ENCODE data around the gene LRMDA.

LRMDA gene

GRCh38 chr10:76202777-76203176, 771.4 kb downstream of the LRMDA start:
- ChIA-PET POLR2A (no interaction called here), CTCF (interaction anchor here (1.1 kb wide), 2 partner anchors 9 to 12 kb away, joined by 3 read pairs; no protein-coding TSS in a partner anchor)
- TF ChIP-seq, protein P1, sequence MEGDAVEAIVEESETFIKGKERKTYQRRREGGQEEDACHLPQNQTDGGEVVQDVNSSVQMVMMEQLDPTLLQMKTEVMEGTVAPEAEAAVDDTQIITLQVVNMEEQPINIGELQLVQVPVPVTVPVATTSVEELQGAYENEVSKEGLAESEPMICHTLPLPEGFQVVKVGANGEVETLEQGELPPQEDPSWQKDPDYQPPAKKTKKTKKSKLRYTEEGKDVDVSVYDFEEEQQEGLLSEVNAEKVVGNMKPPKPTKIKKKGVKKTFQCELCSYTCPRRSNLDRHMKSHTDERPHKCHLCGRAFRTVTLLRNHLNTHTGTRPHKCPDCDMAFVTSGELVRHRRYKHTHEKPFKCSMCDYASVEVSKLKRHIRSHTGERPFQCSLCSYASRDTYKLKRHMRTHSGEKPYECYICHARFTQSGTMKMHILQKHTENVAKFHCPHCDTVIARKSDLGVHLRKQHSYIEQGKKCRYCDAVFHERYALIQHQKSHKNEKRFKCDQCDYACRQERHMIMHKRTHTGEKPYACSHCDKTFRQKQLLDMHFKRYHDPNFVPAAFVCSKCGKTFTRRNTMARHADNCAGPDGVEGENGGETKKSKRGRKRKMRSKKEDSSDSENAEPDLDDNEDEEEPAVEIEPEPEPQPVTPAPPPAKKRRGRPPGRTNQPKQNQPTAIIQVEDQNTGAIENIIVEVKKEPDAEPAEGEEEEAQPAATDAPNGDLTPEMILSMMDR (IDR thresholded peaks at IDR 0.05; ENCODE audit: control extremely low read depth, extremely low read depth, low read depth, missing control alignments): no peak
- no peak for DNase-seq (ENCODE audit: extremely low spot score)

DNA sequence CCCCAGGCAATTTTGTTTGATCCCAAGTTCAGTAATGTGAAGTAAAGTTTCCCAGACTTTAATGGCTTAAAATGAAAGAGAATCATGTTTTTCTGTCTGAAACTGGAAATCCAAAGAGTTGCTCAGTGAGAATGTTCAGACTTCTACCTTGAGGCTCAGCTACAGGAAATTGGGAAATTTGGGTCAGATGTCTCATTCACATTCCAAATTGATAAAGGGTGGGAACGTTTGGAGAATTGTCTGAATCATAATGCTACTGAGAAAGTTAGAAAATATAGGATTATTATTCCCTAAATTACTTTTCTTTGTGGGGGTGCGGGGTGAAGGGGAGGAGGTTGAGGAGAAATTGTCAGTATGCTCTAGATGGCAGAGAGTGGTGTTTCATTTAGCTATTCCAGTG, 773.9 kb downstream of the LRMDA start:
- DNase-seq (ENCODE audit: extremely low spot score): no peak
- ChIA-PET CTCF (no interaction called here), POLR2A (no interaction called here)
- TF ChIP-seq, protein P1 (IDR thresholded peaks at IDR 0.05; ENCODE audit: control extremely low read depth, extremely low read depth, low read depth, missing control alignments): no peak

DNA sequence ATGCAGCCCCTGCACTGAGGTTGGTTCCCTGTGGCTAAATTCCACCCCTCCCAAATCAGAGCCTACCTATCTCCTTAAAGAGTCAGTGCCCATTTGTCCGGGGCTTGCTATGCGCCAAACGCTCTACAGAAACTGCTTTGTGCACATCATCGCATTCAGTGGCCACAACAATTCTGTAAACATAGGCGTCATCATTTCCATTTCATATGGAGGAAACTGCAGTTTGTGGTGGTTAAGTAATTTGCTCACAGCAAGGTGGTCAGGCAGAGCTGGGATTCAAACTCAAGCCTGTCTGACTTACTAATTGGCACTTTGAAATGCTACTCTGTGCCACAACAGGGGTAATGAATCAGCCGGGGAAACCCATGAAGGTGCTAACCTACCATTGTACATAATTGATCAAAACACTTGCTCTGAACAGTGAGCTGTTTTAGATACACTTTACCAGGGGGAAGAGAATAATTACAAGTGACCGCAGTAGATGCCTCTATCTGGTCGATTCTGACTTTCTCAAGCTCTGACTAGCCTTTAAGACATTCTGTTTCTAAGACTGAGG, 775.5 kb downstream of the LRMDA start:
- TF ChIP-seq, protein P1 (IDR thresholded peaks at IDR 0.05; ENCODE audit: control extremely low read depth, extremely low read depth, low read depth, missing control alignments): no peak
- CTCF ChIA-PET: no interaction called here
- no peak for DNase-seq (ENCODE audit: extremely low spot score)
- POLR2A ChIA-PET: no interaction called here

DNA sequence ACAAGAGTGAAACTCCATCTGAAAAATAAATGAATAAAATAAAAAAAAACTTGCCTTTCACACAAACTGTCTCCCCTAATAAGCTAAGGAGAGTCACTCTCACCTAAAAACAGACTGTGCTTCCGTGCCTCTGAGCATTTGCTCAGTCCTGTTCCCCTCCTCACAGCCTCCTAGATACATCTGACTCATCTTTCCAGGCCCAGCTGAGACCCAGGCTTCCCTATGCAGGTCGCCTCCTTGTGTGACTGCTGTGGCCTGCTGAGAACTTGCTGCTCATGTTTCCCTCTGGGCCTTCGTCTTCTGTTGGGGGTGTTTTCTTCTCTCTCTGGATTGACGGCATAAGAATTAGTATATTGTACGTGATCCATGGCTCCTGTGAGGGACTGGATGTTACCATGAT, 777.7 kb downstream of the LRMDA start:
- CTCF ChIA-PET: no interaction called here
- POLR2A ChIA-PET: no interaction called here
- TF ChIP-seq, protein P1 (IDR thresholded peaks at IDR 0.05; ENCODE audit: control extremely low read depth, extremely low read depth, low read depth, missing control alignments): no peak
- DNase-seq (ENCODE audit: extremely low spot score): no peak

DNA sequence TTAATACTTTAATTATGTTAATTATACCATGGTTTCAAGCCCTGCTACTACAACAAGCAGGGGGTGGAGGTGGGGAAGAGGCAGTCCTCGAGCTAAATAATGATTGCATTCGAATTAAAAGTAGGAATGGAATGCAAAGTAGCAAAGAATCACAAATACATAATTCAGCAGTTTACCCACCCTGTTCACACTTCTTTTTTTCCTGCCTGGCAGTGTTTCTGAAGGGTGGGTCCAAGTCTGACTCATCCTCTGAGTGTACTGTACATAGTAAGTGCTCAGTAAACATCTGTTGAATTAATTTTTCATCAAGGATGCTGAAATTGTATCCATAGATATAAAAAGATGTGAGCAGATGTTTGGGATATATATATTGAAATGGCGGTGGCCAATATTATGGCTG, 778.8 kb downstream of the LRMDA start:
- no peak for DNase-seq (ENCODE audit: extremely low spot score)
- TF ChIP-seq, protein P1 (IDR thresholded peaks at IDR 0.05; ENCODE audit: control extremely low read depth, extremely low read depth, low read depth, missing control alignments): no peak
- ChIA-PET CTCF (no interaction called here), POLR2A (no interaction called here)

GRCh38 chr10:76211691-76212090, 780.3 kb downstream of the LRMDA start:
- DNase-seq (ENCODE audit: extremely low spot score): no peak
- ChIA-PET CTCF (interaction anchor here (1.4 to 1.6 kb wide), 2 partner anchors 9 to 18 kb away, joined by 3 to 5 read pairs; no protein-coding TSS in a partner anchor), POLR2A (no interaction called here)
- TF ChIP-seq, protein P1 (IDR thresholded peaks at IDR 0.05; ENCODE audit: control extremely low read depth, extremely low read depth, low read depth, missing control alignments): no peak

All from GM10248 (cell line).